ENCODE results near the gene PROM2. TPM values are rescaled to one million over a fixed set of nuclear protein-coding genes. Genes with fewer than 3 reads are reported as not detected.

Gene PROM2
- total RNA-seq, 6 experiments from 2014 or later = 0.12 to 0.68 (median 0.35) TPM; not detected in 1

DNA sequence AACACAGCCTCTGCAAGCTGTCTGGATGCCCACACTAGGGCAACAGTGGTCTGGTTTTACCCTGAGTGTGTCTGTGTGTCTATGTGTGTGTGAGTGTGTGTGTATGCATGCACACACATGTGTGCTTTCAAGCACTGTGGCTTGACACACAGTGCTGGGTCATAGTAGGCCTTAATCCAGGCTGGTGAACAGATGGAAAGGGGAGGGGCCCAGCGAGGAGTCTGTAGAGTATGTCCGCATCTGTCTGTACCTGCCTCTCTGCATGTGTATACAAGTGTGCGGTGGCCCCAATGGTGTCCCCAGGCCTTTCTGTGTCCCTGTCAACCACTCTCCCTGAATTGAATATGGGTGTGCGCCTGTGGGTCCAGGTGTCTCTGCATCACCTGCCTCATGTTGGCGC lies 13.6 kb downstream of the PROM2 start:
- H3K9me3 Mint-ChIP-seq = peaks cover 16% of the 10 kb centered on the region
- no peak overlapping the region for H3K4me3 Mint-ChIP-seq
- DNase-seq = no peak
- peaks cover 10% of the 10 kb centered on the region for H3K36me3 Mint-ChIP-seq (ENCODE audit: low read depth)
- H3K27me3 Mint-ChIP-seq (ENCODE audit: insufficient read depth) = peaks cover 4% of the 10 kb centered on the region
- TF ChIP-seq, protein P1, sequence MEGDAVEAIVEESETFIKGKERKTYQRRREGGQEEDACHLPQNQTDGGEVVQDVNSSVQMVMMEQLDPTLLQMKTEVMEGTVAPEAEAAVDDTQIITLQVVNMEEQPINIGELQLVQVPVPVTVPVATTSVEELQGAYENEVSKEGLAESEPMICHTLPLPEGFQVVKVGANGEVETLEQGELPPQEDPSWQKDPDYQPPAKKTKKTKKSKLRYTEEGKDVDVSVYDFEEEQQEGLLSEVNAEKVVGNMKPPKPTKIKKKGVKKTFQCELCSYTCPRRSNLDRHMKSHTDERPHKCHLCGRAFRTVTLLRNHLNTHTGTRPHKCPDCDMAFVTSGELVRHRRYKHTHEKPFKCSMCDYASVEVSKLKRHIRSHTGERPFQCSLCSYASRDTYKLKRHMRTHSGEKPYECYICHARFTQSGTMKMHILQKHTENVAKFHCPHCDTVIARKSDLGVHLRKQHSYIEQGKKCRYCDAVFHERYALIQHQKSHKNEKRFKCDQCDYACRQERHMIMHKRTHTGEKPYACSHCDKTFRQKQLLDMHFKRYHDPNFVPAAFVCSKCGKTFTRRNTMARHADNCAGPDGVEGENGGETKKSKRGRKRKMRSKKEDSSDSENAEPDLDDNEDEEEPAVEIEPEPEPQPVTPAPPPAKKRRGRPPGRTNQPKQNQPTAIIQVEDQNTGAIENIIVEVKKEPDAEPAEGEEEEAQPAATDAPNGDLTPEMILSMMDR (IDR thresholded peaks at IDR 0.05) = no peak
- no peak overlapping the region for H3K27ac Mint-ChIP-seq
- H3K4me1 Mint-ChIP-seq (ENCODE audit: low read depth) = no peaks in the 10 kb centered on the region

GRCh38 chr2:95289253-95289652 lies 15.0 kb downstream of the PROM2 start:
- DNase-seq = no peak
- no peak overlapping the region for H3K27ac Mint-ChIP-seq
- peaks cover 16% of the 10 kb centered on the region for H3K9me3 Mint-ChIP-seq
- no peaks in the 10 kb centered on the region for H3K4me1 Mint-ChIP-seq (ENCODE audit: low read depth)
- H3K4me3 Mint-ChIP-seq = no peak overlapping the region
- peaks cover 5% of the 10 kb centered on the region for H3K27me3 Mint-ChIP-seq (ENCODE audit: insufficient read depth)
- H3K36me3 Mint-ChIP-seq (ENCODE audit: low read depth) = peaks cover 10% of the 10 kb centered on the region
- TF ChIP-seq, protein P1 (IDR thresholded peaks at IDR 0.05) = no peak

GRCh38 chr2:95291222-95291621 lies 17.0 kb downstream of the PROM2 start:
- Mint-ChIP-seq H3K27ac (no peak overlapping the region), H3K9me3 (peaks cover 16% of the 10 kb centered on the region), H3K36me3 (ENCODE audit: low read depth) (peaks cover 10% of the 10 kb centered on the region), H3K4me1 (ENCODE audit: low read depth) (no peaks in the 10 kb centered on the region), H3K4me3 (no peak overlapping the region), H3K27me3 (ENCODE audit: insufficient read depth) (peaks cover 10% of the 10 kb centered on the region)
- TF ChIP-seq, protein P1 (IDR thresholded peaks at IDR 0.05) = no peak
- no peak for DNase-seq

- H3K4me3 Mint-ChIP-seq = no peak overlapping the region
- H3K9me3 Mint-ChIP-seq = peaks cover 16% of the 10 kb centered on the region
- H3K36me3 Mint-ChIP-seq (ENCODE audit: low read depth) = peaks cover 10% of the 10 kb centered on the region
- H3K4me1 Mint-ChIP-seq (ENCODE audit: low read depth) = no peaks in the 10 kb centered on the region
- peak; percentile 7 for DNase-seq
- H3K27me3 Mint-ChIP-seq (ENCODE audit: insufficient read depth) = peaks cover 19% of the 10 kb centered on the region
- no peak overlapping the region for H3K27ac Mint-ChIP-seq
- TF ChIP-seq, protein P1 (IDR thresholded peaks at IDR 0.05) = no peak
Measured at GRCh38 chr2:95292623-95293260, 18.5 kb downstream of the PROM2 start.

DNA sequence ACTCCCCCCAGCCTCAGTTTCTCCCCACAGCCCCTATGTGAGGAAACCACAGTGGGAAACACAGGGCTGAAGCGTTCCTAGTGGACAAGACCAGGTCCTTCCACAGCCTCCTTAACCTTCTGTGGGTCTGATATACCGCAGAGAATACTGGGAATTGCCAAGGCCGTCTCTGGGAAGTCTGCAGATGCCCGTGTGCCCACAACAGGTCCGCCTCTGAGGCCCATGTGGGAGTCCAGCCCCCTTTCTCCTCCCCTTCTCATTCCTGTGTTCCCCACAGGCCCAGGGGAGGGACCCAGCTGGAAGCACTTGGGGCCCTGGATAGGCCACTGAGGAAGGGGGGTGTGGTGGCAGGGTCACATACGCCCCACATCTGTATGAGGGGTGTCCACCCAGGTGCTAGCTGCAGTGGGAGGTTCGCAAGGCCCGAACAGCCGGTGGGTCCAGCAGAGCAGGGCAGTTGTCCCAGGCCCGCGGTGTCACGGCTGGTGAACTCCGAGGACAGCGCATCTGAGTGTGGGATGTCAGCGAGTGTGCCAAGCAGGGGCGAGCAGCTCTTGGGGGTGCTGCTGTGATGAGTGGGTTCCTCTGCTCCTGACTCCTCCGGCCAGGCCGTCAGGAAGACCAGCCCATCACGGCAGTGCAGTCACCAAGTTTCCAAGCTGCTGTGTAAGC lies 20.5 kb downstream of the PROM2 start:
- Mint-ChIP-seq H3K4me1 (ENCODE audit: low read depth) (no peaks in the 10 kb centered on the region), H3K4me3 (no peak overlapping the region), H3K9me3 (peaks cover 16% of the 10 kb centered on the region), H3K27ac (no peak overlapping the region), H3K27me3 (ENCODE audit: insufficient read depth) (peaks cover 24% of the 10 kb centered on the region), H3K36me3 (ENCODE audit: low read depth) (peaks cover 10% of the 10 kb centered on the region)
- DNase-seq = no peak
- TF ChIP-seq, protein P1 (IDR thresholded peaks at IDR 0.05) = no peak

Data from HFFc6 (cell line).